Spleen (tissue), 7 donors: Measurements from ENCODE around the gene SLC6A5.

Experiments used
- CTCF ChIP-seq, 11 experiments: fragments of 200-600 bp in 7 of 11; fragments of 450-650 bp in 4 of 11; sonication (generic) in 4 of 11; IDR thresholded peaks in 8 of 11; conservative IDR thresholded peaks in 3 of 11; 1 replicate in 7 of 11; 2 replicates in 4 of 11; pipeline versions ENCODE4 v1.4.0 to v1.8.0; 2016 to 2021; ENCODE audit warnings: antibody characterized with exemption in 11 of 11, inconsistent platforms in 4 of 11, mild to moderate bottlenecking in 1 of 11
- POLR2A ChIP-seq, 3 donors: fragments of 450-650 bp; IDR thresholded peaks; one replicate each; pipeline ENCODE4 v1.5.1; 2017; ENCODE audit warnings: antibody characterized with exemption in 3 of 3, mild to moderate bottlenecking in 1 of 3
- donor health status: DM: no; HTN: no; CAD: no; lungs with moderate emphysema.
- donor health status: DM: no; HTN: no; CAD: no.
- donor health status: DM: no; HTN: no; CAD: no.

- TF ChIP-seq CTCF (IDR thresholded peaks at IDR 0.05 in 8 of 11, conservative IDR thresholded peaks at IDR 0.05 in 3 of 11) (no peak), POLR2A (IDR thresholded peaks at IDR 0.05) (no peak)
These were observed at the start of gene SLC6A5 for GRCh38 chr11:20599221-20600019.
